Neural cell (in vitro differentiated cells): ENCODE data around the gene ARAP2. TPM values are rescaled to one million over a fixed set of nuclear protein-coding genes. Genes with fewer than 3 reads are reported as not detected.

ENCODE experiments used
- H2AFZ ChIP-seq: fragments of 200-600, 300-800 bp; sonication (generic), shearing (Covaris generic); 2 replicates; pipeline ENCODE4 v1.6.0; 2014; ENCODE audit warnings: low read depth, mild to moderate bottlenecking, antibody characterized with exemption, low read length, moderate library complexity
- H3F3A ChIP-seq: fragments of 200-600 bp; shearing (Covaris generic); 2 replicates; pipeline ENCODE4 v1.6.1; 2016; ENCODE audit warnings: mild to moderate bottlenecking, moderate library complexity, mixed read lengths, antibody characterized with exemption, low read length; ENCODE audit not compliant: insufficient read depth, poor library complexity, severe bottlenecking
- H3K27ac ChIP-seq: fragments of 200-600, 300-800 bp; sonication (generic), shearing (Covaris generic); 2 replicates; pipeline ENCODE4 v1.5.1; 2014; ENCODE audit warnings: mild to moderate bottlenecking, low read length, moderate library complexity
- H3K27me3 ChIP-seq: fragments of 300-800, 200-600 bp; sonication (generic), shearing (Covaris generic); 2 replicates; pipeline ENCODE4 v1.6.0; 2014; ENCODE audit warnings: mild to moderate bottlenecking, low read depth, low read length, moderate library complexity; ENCODE audit not compliant: insufficient read depth
- H3K36me3 ChIP-seq: fragments of 300-800, 200-600 bp; sonication (generic), shearing (Covaris generic); 2 replicates; pipeline ENCODE4 v1.5.1; 2014; ENCODE audit warnings: mild to moderate bottlenecking, antibody characterized with exemption, low read length, moderate library complexity; ENCODE audit not compliant: insufficient read depth
- H3K4me2 ChIP-seq: fragments of 300-800, 200-600 bp; sonication (generic), shearing (Covaris generic); 2 replicates; pipeline ENCODE4 v1.6.0; 2014; ENCODE audit warnings: mild to moderate bottlenecking, low read length
- H3K4me3 ChIP-seq: fragments of 300-800, 200-600 bp; sonication (generic), shearing (Covaris generic); 2 replicates; pipeline ENCODE4 v1.5.1; 2014; ENCODE audit warnings: mild to moderate bottlenecking, low read length, moderate library complexity
- H3K79me2 ChIP-seq: fragments of 200-600 bp; shearing (Covaris generic); replicated peaks from 2 replicates; pipeline ENCODE4 v1.6.0; 2014; ENCODE audit warnings: mild to moderate bottlenecking, low read length, moderate library complexity; ENCODE audit not compliant: insufficient read depth
- H3K9ac ChIP-seq: fragments of 300-800, 200-600 bp; sonication (generic), shearing (Covaris generic); 2 replicates; pipeline ENCODE4 v1.6.1; 2016; ENCODE audit warnings: mild to moderate bottlenecking, low read length, mixed read lengths
- H3K9me2 ChIP-seq: fragments of 200-600 bp; shearing (Covaris generic); 2 replicates; pipeline ENCODE4 v1.6.1; 2016; ENCODE audit warnings: mild to moderate bottlenecking, low read length, mixed read lengths; ENCODE audit not compliant: insufficient read depth
- H3K9me3 ChIP-seq: fragments of 200-600, 300-800 bp; sonication (generic), shearing (Covaris generic); 2 replicates; pipeline ENCODE4 v1.6.1; 2016; ENCODE audit warnings: mild to moderate bottlenecking, mixed run types, low read length, moderate library complexity, mixed read lengths
- H4K20me1 ChIP-seq: fragments of 200-600 bp; shearing (Covaris generic); 2 replicates; pipeline ENCODE4 v1.6.1; 2016; ENCODE audit warnings: mild to moderate bottlenecking, mixed run types; ENCODE audit not compliant: insufficient read depth
- CTCF ChIP-seq: fragments of 450-650 bp; IDR thresholded peaks from 2 replicates; pipeline ENCODE4 v1.5.1; 2014; ENCODE audit warnings: antibody characterized with exemption, mild to moderate bottlenecking, moderate library complexity; ENCODE audit not compliant: poor library complexity, severe bottlenecking
- EP300 ChIP-seq: fragments of 450-650 bp; conservative IDR thresholded peaks from 2 replicates; pipeline ENCODE4 v1.6.1; 2014; ENCODE audit warnings: antibody characterized with exemption, mild to moderate bottlenecking, moderate library complexity; ENCODE audit not compliant: poor library complexity, severe bottlenecking
- EZH2 ChIP-seq: fragments of 200-600, 300-800 bp; shearing (Covaris generic), sonication (generic); IDR thresholded peaks from 2 replicates; pipeline ENCODE4 v1.6.1; 2014; ENCODE audit warnings: antibody characterized with exemption, low read length, borderline replicate concordance, mild to moderate bottlenecking; ENCODE audit not compliant: insufficient read depth, poor library complexity, severe bottlenecking
- MXI1 ChIP-seq: fragments of 450-650 bp; conservative IDR thresholded peaks from 2 replicates; pipeline ENCODE4 v1.6.1; 2014; ENCODE audit warnings: antibody characterized with exemption, mild to moderate bottlenecking; ENCODE audit not compliant: poor library complexity, severe bottlenecking
- POLR2AphosphoS5 ChIP-seq: IDR thresholded peaks from 2 replicates; pipeline ENCODE4 v1.6.1; 2012
- RAD21 ChIP-seq: fragments of 450-650 bp; conservative IDR thresholded peaks from 2 replicates; pipeline ENCODE4 v1.6.1; 2014; ENCODE audit warnings: antibody characterized with exemption, mild to moderate bottlenecking, moderate library complexity
- REST ChIP-seq: IDR thresholded peaks from 2 replicates; pipeline ENCODE4 v1.6.1; 2012; ENCODE audit warnings: borderline replicate concordance
- SMC3 ChIP-seq: fragments of 450-650 bp; conservative IDR thresholded peaks from 2 replicates; pipeline ENCODE4 v1.6.1; 2014; ENCODE audit warnings: antibody characterized with exemption, mild to moderate bottlenecking, moderate library complexity; ENCODE audit not compliant: poor library complexity
- TAF1 ChIP-seq: IDR thresholded peaks from 2 replicates; pipeline ENCODE4 v1.6.1; 2012; ENCODE audit warnings: low read depth
- polyA plus RNA-seq: library from polyadenylated mRNA; depleted of rRNA; stranded (reverse); fragments of >200 nt; gene quantifications from 2 replicates; pipeline ENCODE4 v1.2.3, GENCODE V29; 2014

The ARAP2 gene
- polyA plus RNA-seq, 1 donor from 2014 or later = 2.1 TPM

DNA sequence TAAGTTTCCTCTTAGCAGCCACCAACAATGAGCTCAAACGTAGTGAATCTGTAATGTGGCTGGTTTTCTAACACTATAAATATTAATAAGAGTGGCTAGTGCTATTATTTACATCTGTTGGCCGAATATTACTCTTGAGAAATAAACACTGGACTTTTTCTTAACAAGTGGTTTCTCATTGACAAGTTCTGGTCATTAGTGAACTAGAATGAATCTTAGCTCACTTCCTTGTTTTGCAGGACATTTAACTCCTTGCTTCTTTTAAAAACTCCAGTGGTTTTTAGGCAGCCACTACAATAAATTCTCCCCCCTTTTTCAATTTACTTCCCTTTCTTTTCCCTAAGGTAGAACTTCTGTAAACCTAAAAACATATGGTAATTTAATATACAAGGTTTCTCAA lies 177.2 kb downstream of the ARAP2 start:
- H3K36me3 ChIP-seq = no peaks in the 10 kb centered on the region
- no peak overlapping the region for H3K9ac ChIP-seq
- H3K79me2 ChIP-seq = no peaks in the 10 kb centered on the region
- no peaks in the 10 kb centered on the region for H3K27me3 ChIP-seq
- no peak overlapping the region for H3K27ac ChIP-seq
- H3K4me2 ChIP-seq = no peak overlapping the region
- TF ChIP-seq CTCF (no peak), EP300 (no peak), TAF1 (no peak), SMC3 (no peak), MXI1 (no peak), POLR2AphosphoS5 (no peak), RAD21 (no peak), EZH2 (no peak), REST (no peak)
- H4K20me1 ChIP-seq = no peaks in the 10 kb centered on the region
- no peaks in the 10 kb centered on the region for H3K9me3 ChIP-seq
- no peak overlapping the region for H3K4me3 ChIP-seq
- H3F3A ChIP-seq = no peaks in the 10 kb centered on the region
- H3K9me2 ChIP-seq = no peaks in the 10 kb centered on the region
- H2AFZ ChIP-seq = no peak overlapping the region

DNA sequence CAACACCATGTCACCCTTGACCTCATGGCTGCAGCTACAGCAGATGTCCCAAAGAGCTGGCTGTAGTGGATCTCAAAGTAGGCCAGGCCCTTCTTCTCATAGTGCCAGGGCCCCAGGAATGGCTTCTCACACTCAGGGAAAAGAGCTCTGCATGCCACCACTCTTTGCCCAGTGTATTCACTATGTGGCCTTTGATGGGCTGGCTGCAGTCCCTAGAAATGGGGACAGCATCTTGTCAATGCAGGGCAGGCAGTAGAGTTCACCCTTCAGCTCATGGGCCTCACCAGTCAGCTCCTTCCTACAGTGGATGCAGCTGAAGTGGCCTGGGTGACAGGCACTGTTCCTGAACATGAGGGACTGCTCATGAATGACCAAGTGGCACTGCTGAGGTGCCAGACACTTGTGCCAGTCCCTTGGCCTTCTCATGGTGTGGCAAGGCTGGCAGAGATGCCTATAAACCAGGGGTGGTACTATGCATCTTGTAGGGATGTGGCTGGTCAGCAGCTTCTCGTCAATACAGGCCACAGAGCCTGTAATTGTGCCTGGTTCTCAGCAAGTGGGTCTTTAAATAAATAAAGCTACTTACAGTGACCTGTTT lies 178.9 kb downstream of the ARAP2 start:
- H3K9me3 ChIP-seq = no peaks in the 10 kb centered on the region
- H3K4me3 ChIP-seq = no peak overlapping the region
- H3K9ac ChIP-seq = no peak overlapping the region
- H3K4me2 ChIP-seq = no peak overlapping the region
- no peaks in the 10 kb centered on the region for H3K9me2 ChIP-seq
- H3K36me3 ChIP-seq = no peaks in the 10 kb centered on the region
- TF ChIP-seq EZH2 (no peak), MXI1 (no peak), CTCF (no peak), REST (no peak), RAD21 (no peak), EP300 (no peak), SMC3 (no peak)
- H3K27me3 ChIP-seq = no peaks in the 10 kb centered on the region
- no peaks in the 10 kb centered on the region for H3K79me2 ChIP-seq
- H3F3A ChIP-seq = no peaks in the 10 kb centered on the region
- no peak overlapping the region for H2AFZ ChIP-seq
- no peaks in the 10 kb centered on the region for H4K20me1 ChIP-seq
- H3K27ac ChIP-seq = no peak overlapping the region
